Omental fat pad (tissue), 4 donors: Measurements from ENCODE around the gene ZNF254. TPM values are rescaled to one million over a fixed set of nuclear protein-coding genes. Genes with fewer than 3 reads are reported as not detected.
"Not testable (repeated sequence)": the region's sequence is repeated elsewhere in the genome, so short reads cannot be mapped to it uniquely, and the experiment has no call there.

Source experiments
- ATAC-seq: fragments of 150-250 bp; one replicate; pipeline ENCODE4 v1.9.1; 2016; ENCODE audit warnings: mild to moderate bottlenecking, moderate library complexity; ENCODE audit not compliant: low FRiP score
- DNase-seq: peaks from one replicate; pipeline ENCODE4 v3.0.0-alpha.2; 2019; ENCODE audit warnings: low spot score
- total RNA-seq, 4 donors: library from RNA; depleted of rRNA; stranded (reverse); fragments of >200 nt; gene quantifications; one replicate each; pipeline ENCODE4 v1.1.0, GENCODE V29; 2016
- TF ChIP-seq, protein P1 (sequence below), 3 donors: fragments of 450-650 bp; IDR thresholded peaks; one replicate each; pipeline ENCODE4 v1.5.1; 2016 to 2017; ENCODE audit warnings: antibody characterized with exemption in 3 of 3, mild to moderate bottlenecking in 3 of 3, moderate library complexity in 2 of 3

ZNF254 gene
- total RNA-seq, 4 donors from 2014 or later: 10.1 to 17.5 (median 11.7) TPM

DNA sequence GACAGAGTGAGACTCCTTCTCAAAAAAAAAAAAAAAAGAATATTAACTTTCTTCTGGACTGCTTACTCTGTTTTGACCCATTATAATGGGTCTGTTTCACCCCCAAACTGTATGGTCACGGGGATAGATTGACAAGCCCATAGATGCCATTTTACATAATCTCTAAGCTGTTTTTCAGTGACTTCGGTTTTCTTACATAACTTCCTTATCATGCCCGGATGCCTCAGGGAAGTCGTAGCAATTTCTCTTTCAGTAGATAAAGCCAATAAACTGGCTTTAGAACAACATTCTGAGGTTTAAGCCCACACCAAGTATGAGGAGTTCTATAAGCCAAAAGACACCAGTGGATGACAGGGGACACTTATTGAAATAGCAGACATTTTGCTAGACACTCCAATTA lies 5.9 kb upstream of the ZNF254 start:
- ATAC-seq (no peak), DNase-seq (no peak)
- TF ChIP-seq, protein P1, sequence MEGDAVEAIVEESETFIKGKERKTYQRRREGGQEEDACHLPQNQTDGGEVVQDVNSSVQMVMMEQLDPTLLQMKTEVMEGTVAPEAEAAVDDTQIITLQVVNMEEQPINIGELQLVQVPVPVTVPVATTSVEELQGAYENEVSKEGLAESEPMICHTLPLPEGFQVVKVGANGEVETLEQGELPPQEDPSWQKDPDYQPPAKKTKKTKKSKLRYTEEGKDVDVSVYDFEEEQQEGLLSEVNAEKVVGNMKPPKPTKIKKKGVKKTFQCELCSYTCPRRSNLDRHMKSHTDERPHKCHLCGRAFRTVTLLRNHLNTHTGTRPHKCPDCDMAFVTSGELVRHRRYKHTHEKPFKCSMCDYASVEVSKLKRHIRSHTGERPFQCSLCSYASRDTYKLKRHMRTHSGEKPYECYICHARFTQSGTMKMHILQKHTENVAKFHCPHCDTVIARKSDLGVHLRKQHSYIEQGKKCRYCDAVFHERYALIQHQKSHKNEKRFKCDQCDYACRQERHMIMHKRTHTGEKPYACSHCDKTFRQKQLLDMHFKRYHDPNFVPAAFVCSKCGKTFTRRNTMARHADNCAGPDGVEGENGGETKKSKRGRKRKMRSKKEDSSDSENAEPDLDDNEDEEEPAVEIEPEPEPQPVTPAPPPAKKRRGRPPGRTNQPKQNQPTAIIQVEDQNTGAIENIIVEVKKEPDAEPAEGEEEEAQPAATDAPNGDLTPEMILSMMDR (IDR thresholded peaks at IDR 0.05): no peak

DNA sequence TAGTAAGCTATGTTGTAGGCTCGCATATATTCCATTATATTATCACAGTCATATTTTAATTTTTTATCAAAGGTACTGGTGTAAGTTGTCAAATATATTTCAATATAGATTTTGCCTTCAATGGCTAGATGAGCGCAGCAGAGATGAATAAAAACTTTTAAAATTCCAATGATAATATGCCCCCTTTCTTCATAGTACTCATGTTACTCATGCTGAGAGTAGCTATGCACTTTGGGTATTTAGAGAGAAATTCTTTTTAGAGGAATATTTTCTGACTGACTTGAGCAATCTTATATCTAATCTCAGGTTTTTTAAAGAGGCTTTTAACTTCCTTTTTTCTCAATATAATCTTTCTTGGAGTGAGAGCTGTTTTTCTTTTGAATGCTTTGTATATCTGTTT lies 11.4 kb downstream of the ZNF254 start:
- no peak for ATAC-seq
- TF ChIP-seq, protein P1 (IDR thresholded peaks at IDR 0.05): no peak
- DNase-seq: no peak

DNA sequence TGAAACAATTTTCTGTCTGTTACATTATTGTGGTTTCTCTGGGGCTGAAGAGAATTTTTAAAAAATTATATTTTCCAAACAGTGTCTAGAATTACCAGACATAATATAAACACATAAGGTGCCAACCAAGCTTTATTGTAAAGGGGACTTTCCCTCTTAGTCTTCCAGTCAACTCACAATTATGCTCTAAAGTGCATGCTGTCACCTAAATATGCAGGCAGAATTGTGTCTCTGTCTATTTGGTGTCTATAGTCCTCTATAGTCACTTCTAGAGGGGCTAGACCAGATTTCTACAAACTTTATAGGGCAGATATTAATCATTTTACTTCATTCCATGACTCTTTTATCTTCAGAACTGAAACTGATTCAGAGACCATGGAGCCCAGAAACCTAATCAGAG lies 12.8 kb downstream of the ZNF254 start:
- TF ChIP-seq, protein P1 (IDR thresholded peaks at IDR 0.05): no peak
- no peak for ATAC-seq
- no peak for DNase-seq

DNA sequence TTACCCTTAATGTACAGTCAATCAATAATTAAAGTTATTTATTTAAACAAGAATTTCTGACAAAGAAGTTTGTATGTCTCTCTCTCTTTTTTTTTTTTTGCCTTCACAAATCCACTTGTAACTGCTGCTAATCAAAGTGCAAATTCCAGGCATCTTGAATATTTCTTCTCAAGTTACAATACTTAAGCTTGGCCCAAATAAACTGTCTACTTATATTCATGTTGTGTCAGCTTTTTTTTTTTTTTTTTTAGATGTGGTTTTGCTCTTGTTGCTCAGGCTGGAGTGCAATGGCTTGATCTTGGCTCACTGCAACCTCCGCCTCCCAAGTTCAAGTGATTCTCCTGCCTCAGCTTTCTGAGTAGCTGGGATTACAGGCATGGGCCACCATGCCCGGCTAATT lies 13.6 kb downstream of the ZNF254 start:
- ATAC-seq, DNase-seq: not testable (repeated sequence)

DNA sequence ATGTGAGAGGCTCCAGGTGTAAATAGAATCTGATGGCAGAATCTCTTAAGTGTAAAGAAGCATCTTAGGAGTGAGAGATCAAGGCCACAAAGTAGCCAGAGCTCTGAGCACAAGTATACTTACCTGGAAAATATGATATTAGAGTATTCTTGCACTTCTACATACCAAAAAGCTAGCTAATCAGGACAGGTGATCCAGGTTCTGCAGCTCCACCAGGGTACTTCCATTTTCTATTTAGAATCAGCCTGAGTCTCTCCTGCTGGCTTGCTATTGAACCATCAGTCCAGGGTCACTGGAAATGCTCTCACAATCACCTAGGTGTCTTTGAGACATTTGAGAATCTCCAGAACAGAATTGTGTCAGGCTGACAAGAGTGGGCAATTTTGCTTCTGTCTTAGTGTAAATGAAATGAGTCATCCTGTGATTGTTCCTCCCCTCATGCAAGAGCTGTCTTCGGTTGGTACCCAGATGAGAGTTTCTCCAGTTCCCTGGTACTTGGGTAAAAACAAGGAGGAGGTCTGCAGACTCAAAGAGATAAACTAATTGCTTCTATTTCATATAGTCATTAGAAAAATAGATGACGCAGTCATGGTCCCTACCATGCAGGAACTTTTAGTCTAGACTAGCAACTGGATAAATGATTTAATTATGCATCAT lies 14.6 kb downstream of the ZNF254 start:
- ATAC-seq: no peak
- TF ChIP-seq, protein P1 (IDR thresholded peaks at IDR 0.05): no peak
- DNase-seq: no peak

DNA sequence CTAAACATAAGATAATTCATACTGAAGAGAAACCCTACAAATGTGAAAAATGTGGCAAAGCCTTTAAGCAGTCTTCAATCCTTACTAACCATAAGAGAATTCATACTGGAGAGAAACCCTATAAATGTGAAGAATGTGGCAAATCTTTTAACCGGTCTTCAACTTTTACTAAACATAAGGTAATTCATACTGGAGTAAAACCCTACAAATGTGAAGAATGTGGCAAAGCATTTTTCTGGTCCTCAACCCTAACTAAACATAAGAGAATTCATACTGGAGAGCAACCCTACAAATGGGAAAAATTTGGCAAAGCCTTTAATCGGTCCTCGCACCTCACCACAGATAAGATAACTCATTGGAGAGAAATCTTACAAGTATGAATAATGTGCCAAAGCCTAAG lies 40.6 kb downstream of the ZNF254 start:
- ATAC-seq: no peak
- TF ChIP-seq, protein P1 (IDR thresholded peaks at IDR 0.05): no peak
- no peak for DNase-seq

DNA sequence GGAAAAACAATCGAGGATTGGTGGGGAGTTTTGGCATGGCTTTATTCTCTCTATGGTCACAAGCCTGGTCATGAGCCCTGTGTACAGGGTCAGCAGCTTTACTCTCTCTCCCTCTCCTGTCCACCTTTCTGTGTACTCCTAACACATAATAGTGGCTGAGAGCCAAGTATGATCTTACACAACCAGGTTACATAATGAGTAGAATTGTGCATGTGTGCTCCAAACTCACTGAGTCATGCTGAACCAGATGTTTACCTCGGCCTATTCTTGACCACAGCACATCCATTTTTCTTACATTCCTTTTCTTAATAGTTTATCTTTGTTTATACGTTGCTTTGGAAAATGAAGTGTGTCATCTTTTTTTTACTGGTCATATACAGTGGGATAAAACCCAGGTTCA lies 53.1 kb downstream of the ZNF254 start:
- ATAC-seq (no peak), DNase-seq (no peak)
- TF ChIP-seq, protein P1 (IDR thresholded peaks at IDR 0.05): no peak
